ENCODE data around the gene SYT1.

- TF ChIP-seq CTCF (IDR thresholded peaks at IDR 0.05), result no peak
- TF ChIP-seq EZH2 (IDR thresholded peaks at IDR 0.05; ENCODE audit: borderline replicate concordance, insufficient read depth, low read depth, low read length, poor library complexity, severe bottlenecking), result no peak
Observed at GRCh38 chr12:79409562-79409961, 545.0 kb downstream of the SYT1 start.

Measured in B cell (primary cell).